Peyer's patch (tissue), 4 donors: ENCODE results near the gene MYO18B.

Experiments used
- POLR2A ChIP-seq, 2 donors: fragments of 450-650 bp; IDR thresholded peaks; one replicate each; pipeline ENCODE4 v1.5.1; 2017; ENCODE audit warnings: antibody characterized with exemption in 2 of 2, mild to moderate bottlenecking in 2 of 2, moderate library complexity in 2 of 2
- TF ChIP-seq, protein P1 (sequence below), 6 experiments: fragments of 450-650 bp in 4 of 6; fragments of 200-600 bp in 2 of 6; sonication (generic) in 1 of 6; IDR thresholded peaks; one replicate each; pipeline ENCODE4 v1.5.1; 2017 to 2019; ENCODE audit warnings: antibody characterized with exemption in 6 of 6, mild to moderate bottlenecking in 3 of 6, moderate library complexity in 1 of 6

GRCh38 chr22:25692397-25693267 lies 49.4 kb upstream of the MYO18B start:
- TF ChIP-seq, protein P1, sequence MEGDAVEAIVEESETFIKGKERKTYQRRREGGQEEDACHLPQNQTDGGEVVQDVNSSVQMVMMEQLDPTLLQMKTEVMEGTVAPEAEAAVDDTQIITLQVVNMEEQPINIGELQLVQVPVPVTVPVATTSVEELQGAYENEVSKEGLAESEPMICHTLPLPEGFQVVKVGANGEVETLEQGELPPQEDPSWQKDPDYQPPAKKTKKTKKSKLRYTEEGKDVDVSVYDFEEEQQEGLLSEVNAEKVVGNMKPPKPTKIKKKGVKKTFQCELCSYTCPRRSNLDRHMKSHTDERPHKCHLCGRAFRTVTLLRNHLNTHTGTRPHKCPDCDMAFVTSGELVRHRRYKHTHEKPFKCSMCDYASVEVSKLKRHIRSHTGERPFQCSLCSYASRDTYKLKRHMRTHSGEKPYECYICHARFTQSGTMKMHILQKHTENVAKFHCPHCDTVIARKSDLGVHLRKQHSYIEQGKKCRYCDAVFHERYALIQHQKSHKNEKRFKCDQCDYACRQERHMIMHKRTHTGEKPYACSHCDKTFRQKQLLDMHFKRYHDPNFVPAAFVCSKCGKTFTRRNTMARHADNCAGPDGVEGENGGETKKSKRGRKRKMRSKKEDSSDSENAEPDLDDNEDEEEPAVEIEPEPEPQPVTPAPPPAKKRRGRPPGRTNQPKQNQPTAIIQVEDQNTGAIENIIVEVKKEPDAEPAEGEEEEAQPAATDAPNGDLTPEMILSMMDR (IDR thresholded peaks at IDR 0.05), result no peak
- no peak for TF ChIP-seq POLR2A (IDR thresholded peaks at IDR 0.05)
